GM10248 (cell line): Measurements from ENCODE around the gene SSUH2.
A peak's percentile ranks its signal among the peaks of the same experiment; 100 is the strongest.

Experiments
- CTCF ChIA-PET: fragments of 300-600 bp; sonication (Branson Sonifier 250); formaldehyde crosslinking; extraction: SDS; loops from one replicate; lab custom pipeline; 2021; ENCODE audit warnings: antibody characterized with exemption; lab: Yijun Ruan, JAX
- POLR2A ChIA-PET: fragments of 350-650 bp; sonication (Branson Sonifier 250); formaldehyde crosslinking; extraction: SDS; loops from one replicate; lab custom pipeline; 2020; ENCODE audit warnings: antibody characterized with exemption; lab: Yijun Ruan, JAX
- DNase-seq: peaks from one replicate; pipeline ENCODE4 v3.0.0; 2012; ENCODE audit errors: extremely low spot score
- CTCF ChIP-seq: IDR thresholded peaks from 2 replicates; pipeline ENCODE4 v1.5.1; 2012; ENCODE audit warnings: mild to moderate bottlenecking, low read depth; ENCODE audit errors: extremely low read depth, missing control alignments, control extremely low read depth

SSUH2 gene

GRCh38 chr3:8662594-8662993, 18.0 kb upstream of the SSUH2 start:
- ChIA-PET CTCF (interaction anchor here (0.6 to 3.5 kb wide), 21 partner anchors 11 to 405 kb away, joined by 3 to 25 read pairs (median 4); partner anchors contain the start of genes OXTR, RAD18 and SSUH2), POLR2A (no interaction called here)
- TF ChIP-seq CTCF = no peak
- no peak for DNase-seq

GRCh38 chr3:8660175-8661118, 15.8 kb upstream of the SSUH2 start:
- ChIA-PET POLR2A (no interaction called here), CTCF (interaction anchor here (0.6 to 2.4 kb wide), 4 partner anchors 9 to 109 kb away, joined by 3 to 7 read pairs (median 5); partner anchors contain the start of gene OXTR)
- TF ChIP-seq CTCF = no peak

GRCh38 chr3:8659242-8659641, 14.6 kb upstream of the SSUH2 start:
- TF ChIP-seq CTCF = no peak
- ChIA-PET POLR2A (no interaction called here), CTCF (no interaction called here)
- DNase-seq = no peak

More at GRCh38 chr3:8660175-8661118, 15.8 kb upstream of the SSUH2 start:
- no peak for DNase-seq

- peak; percentile 57 for DNase-seq
- CTCF ChIA-PET = no interaction called here
- POLR2A ChIA-PET = no interaction called here
- no peak for TF ChIP-seq CTCF
Observed at GRCh38 chr3:8658306-8659212, 14.0 kb upstream of the SSUH2 start.

GRCh38 chr3:8657804-8658305, 13.3 kb upstream of the SSUH2 start:
- CTCF ChIA-PET = no interaction called here
- POLR2A ChIA-PET = no interaction called here
- no peak for DNase-seq

More at GRCh38 chr3:8657804-8658305, 13.3 kb upstream of the SSUH2 start:
- TF ChIP-seq CTCF = no peak
